Liver (tissue), 9 donors: ENCODE data around the gene DNM2. TPM values are rescaled to one million over a fixed set of nuclear protein-coding genes. Genes with fewer than 3 reads are reported as not detected.
A peak's percentile ranks its signal among the peaks of the same experiment; 100 is the strongest.

Source experiments
- DNase-seq: peaks from one replicate; pipeline ENCODE4 v3.0.0-alpha.2; 2017; ENCODE audit warnings: low spot score
- H3K27ac ChIP-seq, 2 donors: one replicate each; pipeline ENCODE4 v1.7.0; 2013; ENCODE audit warnings: inconsistent platforms in 2 of 2, low read length in 2 of 2, control low read depth in 1 of 2, low read depth in 1 of 2, mild to moderate bottlenecking in 1 of 2
- H3K27me3 ChIP-seq, 4 donors: one replicate each; pipeline versions ENCODE4 v1.6.1 to v1.7.0; 2013; ENCODE audit warnings: low read length in 3 of 4, inconsistent platforms in 1 of 4, mild to moderate bottlenecking in 1 of 4, moderate library complexity in 1 of 4; ENCODE audit not compliant: control insufficient read depth in 4 of 4, insufficient read depth in 4 of 4
- H3K36me3 ChIP-seq, 4 donors: one replicate each; pipeline versions ENCODE4 v1.6.1 to v1.7.0; 2013; ENCODE audit warnings: low read length in 3 of 4, mild to moderate bottlenecking in 3 of 4, low read depth in 1 of 4, moderate library complexity in 1 of 4; ENCODE audit not compliant: control insufficient read depth in 4 of 4, insufficient read depth in 3 of 4
- H3K4me1 ChIP-seq, 4 donors: one replicate each; pipeline versions ENCODE4 v1.6.1 to v1.7.0; 2013; ENCODE audit warnings: low read length in 3 of 4, mild to moderate bottlenecking in 3 of 4, moderate library complexity in 1 of 4; ENCODE audit not compliant: control insufficient read depth in 4 of 4, insufficient read depth in 4 of 4
- H3K4me3 ChIP-seq, 3 donors: one replicate each; pipeline versions ENCODE4 v1.6.1 to v1.7.0; 2013; ENCODE audit warnings: low read length in 3 of 3, control low read depth in 1 of 3, low read depth in 1 of 3, mild to moderate bottlenecking in 1 of 3
- H3K9ac ChIP-seq, 2 donors: one replicate each; pipeline ENCODE4 v1.7.0; 2013; ENCODE audit warnings: low read length in 2 of 2, mild to moderate bottlenecking in 2 of 2, moderate library complexity in 2 of 2, control low read depth in 1 of 2, low read depth in 1 of 2
- H3K9me3 ChIP-seq, 4 donors: one replicate each; pipeline versions ENCODE4 v1.6.1 to v1.7.0; 2013; ENCODE audit warnings: low read length in 3 of 4; ENCODE audit not compliant: control insufficient read depth in 4 of 4
- CTCF ChIP-seq: fragments of 150-350 bp; IDR thresholded peaks from 2 replicates; pipeline ENCODE4 v1.5.1; 2017; ENCODE audit warnings: improper control_type of control experiment, low read depth, low read length; ENCODE audit not compliant: missing input control
- FOXA1 ChIP-seq: IDR thresholded peaks from 2 replicates; pipeline ENCODE4 v1.6.1; 2016; ENCODE audit warnings: antibody characterized with exemption
- GABPA ChIP-seq, 2 donors: IDR thresholded peaks in 1 of 2; conservative IDR thresholded peaks in 1 of 2; 2 replicates each; pipeline ENCODE4 v1.6.1; 2016; ENCODE audit warnings: antibody characterized with exemption in 2 of 2, mild to moderate bottlenecking in 1 of 2, moderate library complexity in 1 of 2
- HNF4A ChIP-seq, 2 donors: conservative IDR thresholded peaks; 2 replicates each; pipeline ENCODE4 v1.6.1; 2016; ENCODE audit warnings: antibody characterized with exemption in 2 of 2, mild to moderate bottlenecking in 2 of 2
- JUND ChIP-seq, 2 donors: IDR thresholded peaks; 2 replicates each; pipeline ENCODE4 v1.6.1; 2016; ENCODE audit warnings: antibody characterized with exemption in 2 of 2
- NR2F2 ChIP-seq: IDR thresholded peaks from 2 replicates; pipeline ENCODE4 v1.6.1; 2016; ENCODE audit warnings: antibody characterized with exemption
- RXRA ChIP-seq, 2 donors: IDR thresholded peaks; 2 replicates each; pipeline ENCODE4 v1.6.1; 2017 to 2018; ENCODE audit warnings: antibody characterized with exemption in 2 of 2, mild to moderate bottlenecking in 1 of 2
- SP1 ChIP-seq: IDR thresholded peaks from 2 replicates; pipeline ENCODE4 v1.6.1; 2018; ENCODE audit warnings: antibody characterized with exemption, mild to moderate bottlenecking
- TAF1 ChIP-seq: conservative IDR thresholded peaks from 2 replicates; pipeline ENCODE4 v1.6.1; 2016; ENCODE audit warnings: antibody characterized with exemption, mild to moderate bottlenecking
- WGBS: extraction: QIAGEN DNeasy Blood & Tissue Kit; methylation state at CpG from one replicate; pipeline ENCODE4 v1.1.7; 2013; 5-methylcytosine and 5-hydroxymethylcytosine counted together
- polyA plus RNA-seq, 2 donors: library from polyadenylated mRNA; stranded (reverse) in 1 of 2; unstranded in 1 of 2; fragments of 200-250 nt in 1 of 2; fragments of >200 nt in 1 of 2; fragmentation: Nextera tagmentation in 1 of 2; extraction: Ambion mirVana in 1 of 2; gene quantifications; one replicate each; pipeline versions ENCODE4 v1.2.1 to v1.2.3, GENCODE V29; 2013 to 2015
- total RNA-seq, 2 donors: library from RNA; depleted of rRNA; stranded (reverse); fragments of >200 nt; gene quantifications; one replicate each; pipeline ENCODE4 v1.2.3, GENCODE V29; 2014
- TF ChIP-seq, protein P1 (sequence below): IDR thresholded peaks from 2 replicates; pipeline ENCODE4 v1.6.1; 2016; ENCODE audit warnings: antibody characterized with exemption
- donor health status: healthy.
- donor health status: healthy.
- donor health status: healthy.
- donor health status: healthy.
- donor health status: healthy.

DNM2 gene
- total and polyA plus RNA-seq, 4 donors, result 23.1 to 95.1 (median 59.1) TPM

DNA sequence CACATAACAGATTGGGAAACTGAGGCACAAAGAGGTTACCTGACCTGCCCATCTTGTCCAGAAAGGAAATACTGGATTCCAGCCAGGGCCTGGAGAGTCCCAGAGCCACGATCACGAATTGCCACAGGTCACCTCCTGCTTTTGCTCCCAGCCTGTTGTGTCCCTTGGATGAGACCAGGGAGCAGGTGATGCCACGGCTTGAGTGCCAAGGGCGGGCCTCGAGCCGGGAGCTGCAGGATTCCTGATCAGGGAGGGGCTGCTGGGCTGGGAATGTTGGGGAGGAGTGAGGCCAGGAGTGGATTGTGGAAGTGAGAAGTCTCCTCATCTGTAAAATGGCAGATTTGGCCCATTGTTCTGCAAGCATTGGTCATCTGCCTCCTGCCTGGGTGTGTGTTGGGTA lies 29.4 kb downstream of the DNM2 start:
- Histone ChIP-seq H3K36me3 (no peaks in the 10 kb centered on the region), H3K4me3 (no peak overlapping the region), H3K27me3 (no peaks in the 10 kb centered on the region), H3K27ac (no peak overlapping the region), H3K4me1 (peaks cover 43 to 70% (median 54%) of the 10 kb centered on the region in 4 donors), H3K9ac (no peak overlapping the region), H3K9me3 (no peaks in the 10 kb centered on the region)
- WGBS, result 35% methylated on average over 6 of the region's 6 CpGs
- TF ChIP-seq GABPA (IDR thresholded peaks at IDR 0.05 in 1 of 2, conservative IDR thresholded peaks at IDR 0.05 in 1 of 2), result no peak
- no peak for TF ChIP-seq HNF4A (conservative IDR thresholded peaks at IDR 0.05)
- TF ChIP-seq, protein P1, sequence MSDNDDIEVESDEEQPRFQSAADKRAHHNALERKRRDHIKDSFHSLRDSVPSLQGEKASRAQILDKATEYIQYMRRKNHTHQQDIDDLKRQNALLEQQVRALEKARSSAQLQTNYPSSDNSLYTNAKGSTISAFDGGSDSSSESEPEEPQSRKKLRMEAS, result no peak
- no peak for TF ChIP-seq FOXA1
- no peak for DNase-seq

- no peak overlapping the region for H3K27ac ChIP-seq
Measured at GRCh38 chr19:10747674-10748073, 29.8 kb downstream of the DNM2 start.

DNA sequence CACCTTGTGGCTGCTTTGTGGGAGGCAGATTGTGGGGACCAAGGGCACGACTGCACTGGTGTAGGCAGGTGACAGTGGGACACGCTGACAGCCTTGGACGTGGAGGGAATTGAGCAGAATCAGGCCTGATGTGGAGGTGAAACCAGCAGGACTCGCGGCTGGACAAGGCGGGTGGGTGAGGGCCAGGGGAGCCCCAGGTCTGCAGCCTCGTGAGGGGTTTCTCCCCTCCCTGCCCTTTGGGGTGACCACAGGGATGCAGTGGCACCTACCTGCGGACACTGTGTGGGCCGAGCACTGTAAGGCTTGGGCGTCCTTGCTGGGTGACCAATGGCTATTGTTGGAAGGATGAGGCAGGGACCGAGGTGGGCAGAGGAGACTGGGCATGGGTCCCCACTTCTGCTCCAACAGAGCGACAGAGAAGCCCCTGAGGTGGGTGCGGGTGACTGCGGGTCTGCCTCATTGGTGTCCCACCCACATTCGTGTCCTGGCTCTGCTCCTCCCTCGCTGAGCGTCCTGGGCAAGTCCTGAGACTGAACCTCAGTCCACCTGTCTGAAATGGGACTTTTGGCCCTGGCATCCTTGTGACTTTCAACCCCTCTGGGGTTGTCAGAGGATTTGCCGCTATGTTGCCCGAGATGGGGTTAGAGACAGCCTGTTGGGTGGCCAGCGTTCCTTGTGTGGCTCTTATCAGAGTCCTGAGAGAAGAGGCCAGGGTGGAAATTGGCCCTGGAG lies 30.5 kb downstream of the DNM2 start:
- H3K4me3 ChIP-seq, result no peak overlapping the region
- no peaks in the 10 kb centered on the region for H3K9me3 ChIP-seq
- peak overlapping the region in 1 of 2 donors; percentile 34 for H3K9ac ChIP-seq
- 80% methylated on average over 20 of the region's 20 CpGs for WGBS
- no peak for DNase-seq
- H3K4me1 ChIP-seq, result peaks cover 43 to 63% (median 52%) of the 10 kb centered on the region in 4 donors
- no peaks in the 10 kb centered on the region for H3K36me3 ChIP-seq
- H3K27ac ChIP-seq, result peak overlapping the region; percentile 72 to 83
- no peaks in the 10 kb centered on the region for H3K27me3 ChIP-seq
- TF ChIP-seq CTCF (no peak), HNF4A (conservative IDR thresholded peaks at IDR 0.05) (peak in 1 of 2 donors; percentile 10)

More at GRCh38 chr19:10747674-10748073, 29.8 kb downstream of the DNM2 start:
- no peaks in the 10 kb centered on the region for H3K27me3 ChIP-seq
- DNase-seq, result no peak
- no peaks in the 10 kb centered on the region for H3K36me3 ChIP-seq
- TF ChIP-seq RXRA (IDR thresholded peaks at IDR 0.05), result no peak
- no peak for TF ChIP-seq TAF1
- no peak for TF ChIP-seq FOXA1
- TF ChIP-seq JUND (IDR thresholded peaks at IDR 0.05), result no peak
- TF ChIP-seq, protein P1, result no peak
- TF ChIP-seq NR2F2, result no peak
- TF ChIP-seq SP1, result no peak
- no peak for TF ChIP-seq CTCF
- no peak overlapping the region for H3K4me3 ChIP-seq
- H3K4me1 ChIP-seq, result peaks cover 43 to 66% (median 53%) of the 10 kb centered on the region in 4 donors
- WGBS, result 74% methylated on average over 8 of the region's 8 CpGs
- H3K9ac ChIP-seq, result no peak overlapping the region
- H3K9me3 ChIP-seq, result no peaks in the 10 kb centered on the region
